Erythroblast (primary cell): ENCODE results near the gene NFIB.

Source experiments
- GATA1 ChIP-seq: IDR thresholded peaks from 2 replicates; pipeline ENCODE4 v1.6.1; 2011; ENCODE audit warnings: low read depth, mild to moderate bottlenecking, control low read depth, low read length, moderate library complexity
- POLR2A ChIP-seq: IDR thresholded peaks from 2 replicates; pipeline ENCODE4 v1.6.1; 2011; ENCODE audit warnings: mild to moderate bottlenecking, low read length

- TF ChIP-seq POLR2A (no peak), GATA1 (no peak)
Measured at GRCh38 chr9:14356351-14357265, 42.7 kb upstream of the NFIB start.
